CD14-positive monocyte (primary cell): ENCODE data around the gene IKZF2. TPM values are rescaled to one million over a fixed set of nuclear protein-coding genes. Genes with fewer than 3 reads are reported as not detected.

Experiments
- DNase-seq, 3 donors: peaks; one replicate each; pipeline ENCODE4 v3.0.0-alpha.2; 2011 to 2022
- H2AFZ ChIP-seq: 2 replicates; pipeline ENCODE4 v1.6.0; 2012; ENCODE audit warnings: mild to moderate bottlenecking, low read depth, low read length, inconsistent platforms; ENCODE audit not compliant: insufficient read depth, poor library complexity, severe bottlenecking
- H3K27ac ChIP-seq, 2 donors: 1 replicate in 1 of 2; 2 replicates in 1 of 2; pipeline ENCODE4 v1.5.1; 2012 to 2013; ENCODE audit warnings: low read length in 2 of 2, control low read depth in 1 of 2, inconsistent platforms in 1 of 2, low read depth in 1 of 2, mild to moderate bottlenecking in 1 of 2
- H3K27me3 ChIP-seq, 2 donors: one replicate each; pipeline versions ENCODE4 v1.6.0 to v1.6.1; 2011 to 2013; ENCODE audit warnings: low read length in 2 of 2; ENCODE audit not compliant: control insufficient read depth in 2 of 2, insufficient read depth in 2 of 2
- H3K36me3 ChIP-seq, 2 donors: replicated peaks in 1 of 2; 1 replicate in 1 of 2; 2 replicates in 1 of 2; pipeline versions ENCODE4 v1.5.1 to v1.6.1; 2012 to 2013; ENCODE audit warnings: low read length in 2 of 2, control low read depth in 1 of 2, inconsistent platforms in 1 of 2, mild to moderate bottlenecking in 1 of 2; ENCODE audit not compliant: insufficient read depth in 2 of 2, control insufficient read depth in 1 of 2
- H3K4me1 ChIP-seq, 2 donors: 1 replicate in 1 of 2; 2 replicates in 1 of 2; pipeline versions ENCODE4 v1.5.1 to v1.6.1; 2012 to 2013; ENCODE audit warnings: low read length in 2 of 2, control low read depth in 1 of 2, inconsistent platforms in 1 of 2, mild to moderate bottlenecking in 1 of 2, moderate library complexity in 1 of 2; ENCODE audit not compliant: insufficient read depth in 2 of 2, control insufficient read depth in 1 of 2
- H3K4me2 ChIP-seq: replicated peaks from 2 replicates; pipeline ENCODE3; 2012; ENCODE audit warnings: low read length, moderate library complexity, mild to moderate bottlenecking; ENCODE audit not compliant: poor library complexity, severe bottlenecking; ENCODE audit errors: extremely low read depth
- H3K4me3 ChIP-seq, 3 experiments: fragments of 200-600 bp in 1 of 3; sonication (generic) in 1 of 3; replicated peaks in 1 of 3; 1 replicate in 2 of 3; 2 replicates in 1 of 3; pipeline ENCODE4 v1.5.1; 2011 to 2013; ENCODE audit warnings: low read length in 3 of 3, mild to moderate bottlenecking in 3 of 3, control low read depth in 2 of 3, low read depth in 2 of 3, inconsistent platforms in 1 of 3, moderate library complexity in 1 of 3
- H3K79me2 ChIP-seq: 2 replicates; pipeline ENCODE4 v1.6.0; 2012; ENCODE audit warnings: mild to moderate bottlenecking, control low read depth, inconsistent platforms, low read length, moderate library complexity; ENCODE audit not compliant: insufficient read depth
- H3K9ac ChIP-seq: 2 replicates; pipeline ENCODE4 v1.6.0; 2017; ENCODE audit warnings: low read length, mild to moderate bottlenecking; ENCODE audit not compliant: insufficient read depth, poor library complexity, severe bottlenecking
- H3K9me3 ChIP-seq, 2 donors: replicated peaks in 1 of 2; 1 replicate in 1 of 2; 2 replicates in 1 of 2; pipeline versions ENCODE4 v1.5.1 to v1.6.1; 2012 to 2013; ENCODE audit warnings: low read length in 2 of 2, control low read depth in 1 of 2; ENCODE audit not compliant: control insufficient read depth in 1 of 2, insufficient read depth in 1 of 2
- H4K20me1 ChIP-seq: 2 replicates; pipeline ENCODE4 v1.6.0; 2012; ENCODE audit warnings: mild to moderate bottlenecking, low read length, control low read depth, moderate library complexity; ENCODE audit not compliant: insufficient read depth
- H3K27ac Mint-ChIP-seq, 7 donors: one replicate each; pipeline ENCODE4 v1.8.0; 2020; ENCODE audit warnings: mild to moderate bottlenecking in 7 of 7, mixed read lengths in 7 of 7, moderate library complexity in 6 of 7, inconsistent platforms in 2 of 7
- H3K27me3 Mint-ChIP-seq, 3 donors: one replicate each; pipeline ENCODE4 v1.8.0; 2021 to 2022; ENCODE audit warnings: low read depth in 3 of 3, mild to moderate bottlenecking in 3 of 3, mixed read lengths in 3 of 3, moderate library complexity in 3 of 3, inconsistent platforms in 1 of 3
- H3K36me3 Mint-ChIP-seq, 2 donors: one replicate each; pipeline ENCODE4 v1.8.0; 2020; ENCODE audit warnings: mixed read lengths in 2 of 2, inconsistent platforms in 1 of 2, mild to moderate bottlenecking in 1 of 2
- H3K4me1 Mint-ChIP-seq: one replicate; pipeline ENCODE4 v1.8.0; 2020; ENCODE audit warnings: mild to moderate bottlenecking, mixed read lengths
- H3K4me3 Mint-ChIP-seq, 2 donors: one replicate each; pipeline ENCODE4 v1.8.0; 2020; ENCODE audit warnings: mild to moderate bottlenecking in 2 of 2, mixed read lengths in 2 of 2, moderate library complexity in 1 of 2
- H3K9me3 Mint-ChIP-seq, 7 donors: one replicate each; pipeline ENCODE4 v1.8.0; 2020 to 2022; ENCODE audit warnings: mixed read lengths in 7 of 7, mild to moderate bottlenecking in 6 of 7, moderate library complexity in 6 of 7, inconsistent platforms in 2 of 7
- CTCF ChIP-seq: fragments of 200-600 bp; IDR thresholded peaks from one replicate; pipeline ENCODE4 v1.8.0; 2022; ENCODE audit warnings: antibody characterized with exemption, mild to moderate bottlenecking
- WGBS: methylation state at CpG from one replicate; pipeline ENCODE4 v1.1.5; 2013; ENCODE audit warnings: missing lambda C conversion rate; ENCODE audit not compliant: insufficient coverage; 5-methylcytosine and 5-hydroxymethylcytosine counted together
- intact Hi-C, 2 donors: fragments of 100-400 bp; cut with micrococcal nuclease; formaldehyde crosslinking; loops; one replicate each; pipeline versions ENCODE4 v1.15.0 to v1.15.1; 2023
- polyA plus RNA-seq, 3 donors: library from polyadenylated mRNA; depleted of rRNA in 1 of 3; unstranded in 2 of 3; stranded (reverse) in 1 of 3; fragments of 300-500 nt in 2 of 3; fragments of >200 nt in 1 of 3; fragmentation: Illumina TruSeq in 2 of 3; gene quantifications; 1 replicate in 2 of 3; 2 replicates in 1 of 3; pipeline ENCODE4 v1.2.3, GENCODE V29; 2012 to 2021

Gene IKZF2
- polyA plus RNA-seq, 3 donors: 0.10 to 0.12 (median 0.11) TPM

GRCh38 chr2:213090772-213091171 lies 60.6 kb downstream of the IKZF2 start:
- H3K36me3 ChIP-seq: no peaks in the 10 kb centered on the region
- no peaks in the 10 kb centered on the region for H4K20me1 ChIP-seq
- H3K36me3 Mint-ChIP-seq: no peaks in the 10 kb centered on the region
- H3K27me3 ChIP-seq: no peaks in the 10 kb centered on the region
- no peak for TF ChIP-seq CTCF
- no peak overlapping the region for H3K4me2 ChIP-seq
- no peak overlapping the region for H3K4me3 ChIP-seq
- no peak overlapping the region for H3K27ac ChIP-seq
- H3K4me3 Mint-ChIP-seq: no peak overlapping the region
- WGBS: 100% methylated on average over 1 of the region's 3 CpGs
- no peak for DNase-seq
- no peak overlapping the region for H3K27ac Mint-ChIP-seq
- H3K4me1 ChIP-seq: no peaks in the 10 kb centered on the region
- intact Hi-C loops: no loop called here
- peaks cover 0 to 2% (median 0%) of the 10 kb centered on the region in 3 donors for H3K27me3 Mint-ChIP-seq
- H2AFZ ChIP-seq: no peak overlapping the region
- no peaks in the 10 kb centered on the region for H3K9me3 ChIP-seq
- no peaks in the 10 kb centered on the region for H3K79me2 ChIP-seq
- H3K4me1 Mint-ChIP-seq: no peaks in the 10 kb centered on the region
- peaks cover 0 to 3% (median 0%) of the 10 kb centered on the region in 7 donors for H3K9me3 Mint-ChIP-seq
- H3K9ac ChIP-seq: no peak overlapping the region

- intact Hi-C loops: no loop called here
- Mint-ChIP-seq H3K27me3 (peaks cover 0 to 2% (median 0%) of the 10 kb centered on the region in 3 donors), H3K4me3 (no peak overlapping the region), H3K27ac (no peak overlapping the region), H3K9me3 (peaks cover 0 to 3% (median 0%) of the 10 kb centered on the region in 7 donors), H3K36me3 (no peaks in the 10 kb centered on the region), H3K4me1 (no peaks in the 10 kb centered on the region)
- H2AFZ ChIP-seq: no peak overlapping the region
- no peak overlapping the region for H3K27ac ChIP-seq
- no CpG with 5 or more reads among the region's 1 CpG for WGBS
- H3K79me2 ChIP-seq: no peaks in the 10 kb centered on the region
- no peak overlapping the region for H3K4me2 ChIP-seq
- H4K20me1 ChIP-seq: no peaks in the 10 kb centered on the region
- no peaks in the 10 kb centered on the region for H3K9me3 ChIP-seq
- H3K36me3 ChIP-seq: no peaks in the 10 kb centered on the region
- no peak for TF ChIP-seq CTCF
- H3K4me1 ChIP-seq: no peaks in the 10 kb centered on the region
- no peak for DNase-seq
- H3K27me3 ChIP-seq: no peaks in the 10 kb centered on the region
- no peak overlapping the region for H3K4me3 ChIP-seq
- H3K9ac ChIP-seq: no peak overlapping the region
These were observed 62.0 kb downstream of the IKZF2 start for GRCh38 chr2:213089438-213089837.
